Motor neuron (in vitro differentiated cells): ENCODE measurements around the gene NACC2. TPM values are rescaled to one million over a fixed set of nuclear protein-coding genes. Genes with fewer than 3 reads are reported as not detected.

Experiments
- ATAC-seq, 8 experiments: fragments of 200-7000 bp; cut with Tn5 transposase; replicated peaks in 6 of 8; 2 replicates each; pipeline ENCODE4 v1.8.0; 2021; ENCODE audit warnings: mild to moderate bottlenecking in 8 of 8, moderate library complexity in 8 of 8
- H3K27ac ChIP-seq, 2 donors: fragments of 250-450 bp; sonication (Bioruptor Pico); 2 replicates each; pipeline ENCODE4 v1.9.0; 2021; ENCODE audit warnings: antibody characterized with exemption in 2 of 2, mild to moderate bottlenecking in 2 of 2, moderate library complexity in 1 of 2
- H3K4me1 ChIP-seq, 2 donors: fragments of 250-450 bp; sonication (Bioruptor Pico); replicated peaks in 1 of 2; 2 replicates each; pipeline ENCODE4 v1.6.1; 2021; ENCODE audit warnings: antibody characterized with exemption in 2 of 2, mild to moderate bottlenecking in 2 of 2, moderate library complexity in 1 of 2
- H3K4me3 ChIP-seq, 5 donors: fragments of 250-450 bp; sonication (Bioruptor Pico); 2 replicates each; pipeline ENCODE4 v1.9.0; 2021; ENCODE audit warnings: antibody characterized with exemption in 5 of 5, mild to moderate bottlenecking in 5 of 5, moderate library complexity in 4 of 5
- WGBS, 10 experiments: fragments of 450-650 bp; shearing (Covaris generic); methylation state at CpG; one replicate each; pipeline ENCODE4 v1.0.0; 2022; 5-methylcytosine and 5-hydroxymethylcytosine counted together
- in situ Hi-C, 9 experiments: fragments of 400-800 bp; cut with MboI; loops; one replicate each; pipeline ENCODE4 v1.15.0; 2021; ENCODE audit warnings: low sequenced_read_pairs in 9 of 9, low pct_unique_long_range_greater_than_20kb in 2 of 9; ENCODE audit not compliant: unreplicated experiment in 9 of 9
- total RNA-seq, 8 experiments: library from RNA; unstranded; fragments of 300-600 nt; gene quantifications; 2 replicates each; pipeline versions ENCODE4 v1.2.3 to v1.2.4, GENCODE V29; 2022

Gene NACC2, protein sequence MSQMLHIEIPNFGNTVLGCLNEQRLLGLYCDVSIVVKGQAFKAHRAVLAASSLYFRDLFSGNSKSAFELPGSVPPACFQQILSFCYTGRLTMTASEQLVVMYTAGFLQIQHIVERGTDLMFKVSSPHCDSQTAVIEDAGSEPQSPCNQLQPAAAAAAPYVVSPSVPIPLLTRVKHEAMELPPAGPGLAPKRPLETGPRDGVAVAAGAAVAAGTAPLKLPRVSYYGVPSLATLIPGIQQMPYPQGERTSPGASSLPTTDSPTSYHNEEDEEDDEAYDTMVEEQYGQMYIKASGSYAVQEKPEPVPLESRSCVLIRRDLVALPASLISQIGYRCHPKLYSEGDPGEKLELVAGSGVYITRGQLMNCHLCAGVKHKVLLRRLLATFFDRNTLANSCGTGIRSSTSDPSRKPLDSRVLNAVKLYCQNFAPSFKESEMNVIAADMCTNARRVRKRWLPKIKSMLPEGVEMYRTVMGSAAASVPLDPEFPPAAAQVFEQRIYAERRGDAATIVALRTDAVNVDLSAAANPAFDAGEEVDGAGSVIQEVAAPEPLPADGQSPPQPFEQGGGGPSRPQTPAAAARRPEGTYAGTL
- 10 to 100 TPM in 4 of 8 experiments, 1 to 10 TPM in 4; 3.8 to 43.0 (median 16.7) TPM for total RNA-seq

GRCh38 chr9:136095070-136096058 lies at the start of gene NACC2:
NACC2 (minus strand) TSS chr9:136095289; CDS start chr9:136050521, 44,768 bp downstream.
- H3K4me1 ChIP-seq, result peaks cover 17 to 39% of the 10 kb centered on the region in 2 donors
- H3K4me3 ChIP-seq, result peak within 1 kb of the TSS; percentile 61 to 83 (median 73)
- in situ Hi-C loops, result loop anchor here in 1 of 9 experiments (25.0 kb wide), 1 partner anchor 108 kb away; no protein-coding TSS in a partner anchor
- peak; percentile 38 to 75 (median 62) for ATAC-seq
- 7 to 47% methylated on average over 3 to 5 of the region's 143 CpGs; no CpG with 5 or more reads in 8 of the 10 experiments for WGBS, 10 experiments
- peak within 1 kb of the TSS in 1 of 2 donors; percentile 60 for H3K27ac ChIP-seq

DNA sequence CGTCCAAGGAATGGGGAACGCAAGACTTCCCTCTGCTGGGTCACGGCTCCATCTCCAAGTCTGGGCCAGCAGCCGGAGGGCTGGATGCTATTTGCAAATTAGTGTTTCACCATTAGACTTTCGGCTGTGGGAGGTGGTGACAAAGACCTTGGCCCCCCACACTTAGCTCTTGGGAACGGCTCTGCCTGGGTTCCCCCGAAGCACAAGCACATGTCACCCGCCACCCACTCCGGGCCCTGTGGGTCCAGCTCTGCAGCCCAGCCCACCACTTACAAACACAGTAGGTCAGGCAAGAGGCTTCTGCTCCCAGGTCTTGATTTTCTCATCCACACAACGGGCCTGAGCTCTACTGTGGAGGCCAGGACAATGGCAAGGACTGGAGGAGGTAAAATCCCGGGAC lies 49.4 kb upstream of the NACC2 start:
- 94 to 100% methylated on average over 1 to 3 of the region's 11 CpGs; no CpG with 5 or more reads in 8 of the 10 experiments for WGBS, 10 experiments

DNA sequence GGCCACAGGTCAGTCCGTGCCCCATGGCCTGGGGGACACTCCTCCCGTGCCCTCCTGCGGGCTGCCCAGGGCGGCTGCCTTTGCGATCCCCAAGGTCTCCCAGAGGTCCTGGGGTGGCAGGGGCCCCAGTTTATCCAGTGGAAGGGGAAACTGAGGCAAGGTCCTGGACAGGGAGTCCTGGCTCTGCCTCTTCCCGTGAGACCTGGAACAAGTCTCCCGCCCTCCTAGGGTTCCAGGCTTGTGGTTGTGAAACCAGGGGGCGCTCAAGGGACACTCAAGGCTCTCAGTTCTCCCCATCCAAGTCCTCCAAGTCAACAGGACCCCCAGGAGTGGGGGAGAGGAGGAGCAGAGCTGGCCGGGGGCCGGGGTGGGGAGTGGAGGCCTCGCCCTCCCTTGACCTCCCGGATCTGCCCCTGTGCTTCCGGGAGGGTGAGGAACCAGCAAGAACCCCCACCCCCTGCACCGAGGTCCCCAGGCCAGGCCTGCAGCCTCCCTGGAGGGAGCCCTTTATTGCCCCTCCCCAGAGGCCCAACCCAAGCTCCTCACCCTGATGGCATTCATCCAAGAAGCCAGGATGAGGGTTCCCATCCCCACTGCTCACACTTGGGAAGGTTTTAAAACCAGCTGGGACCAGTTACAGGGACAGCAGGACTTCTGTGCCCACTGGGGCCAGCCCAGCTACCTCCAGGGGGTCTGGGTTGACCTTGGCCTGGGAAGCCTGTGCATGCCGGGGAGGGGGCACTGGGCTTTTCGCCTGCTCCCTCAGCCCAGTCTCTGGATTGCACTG lies 48.3 kb upstream of the NACC2 start:
- Histone ChIP-seq H3K4me3 (no peak overlapping the region), H3K4me1 (peaks cover 38 to 39% of the 10 kb centered on the region in 2 donors), H3K27ac (no peak overlapping the region)
- in situ Hi-C loops, result loop anchor here in 1 of 9 experiments (10.0 kb wide), 1 partner anchor 141 kb away; no protein-coding TSS in a partner anchor
- peak; percentile 62 to 82 (median 71) for ATAC-seq
- WGBS, 10 experiments, result 5 to 76% (median 74%) methylated on average over 3 to 6 of the region's 16 CpGs; no CpG with 5 or more reads in 7 of the 10 experiments

More for the DNA sequence above, 49.4 kb upstream of the NACC2 start:
- no peak overlapping the region for H3K27ac ChIP-seq
- ATAC-seq, result no peak
- in situ Hi-C loops, result loop anchor here in 1 of 9 experiments (10.0 kb wide), 1 partner anchor 140 kb away; no protein-coding TSS in a partner anchor
- no peak overlapping the region for H3K4me3 ChIP-seq
- H3K4me1 ChIP-seq, result peaks cover 48 to 49% of the 10 kb centered on the region in 2 donors

GRCh38 chr9:136142859-136143214 lies 47.7 kb upstream of the NACC2 start:
- peak in 5 of 8 experiments; percentile 1 to 29 (median 5) for ATAC-seq
- Histone ChIP-seq H3K4me3 (no peak overlapping the region), H3K4me1 (peaks cover 32 to 35% of the 10 kb centered on the region in 2 donors), H3K27ac (no peak overlapping the region)
- in situ Hi-C loops, result loop anchor here in 1 of 9 experiments (10.0 kb wide), 1 partner anchor 142 kb away; no protein-coding TSS in a partner anchor
- WGBS, 10 experiments, result 7 to 53% (median 52%) methylated on average over 3 to 6 of the region's 13 CpGs; no CpG with 5 or more reads in 7 of the 10 experiments

GRCh38 chr9:136142414-136142796 lies 47.3 kb upstream of the NACC2 start:
- Histone ChIP-seq H3K4me1 (peaks cover 28 to 33% of the 10 kb centered on the region in 2 donors), H3K4me3 (no peak overlapping the region), H3K27ac (no peak overlapping the region)
- in situ Hi-C loops, result loop anchor here in 1 of 9 experiments (10.0 kb wide), 1 partner anchor 142 kb away; no protein-coding TSS in a partner anchor
- peak in 2 of 8 experiments; percentile 8 to 18 for ATAC-seq
- 60% methylated on average over 1 of the region's 6 CpGs; no CpG with 5 or more reads in 9 of the 10 experiments for WGBS, 10 experiments

DNA sequence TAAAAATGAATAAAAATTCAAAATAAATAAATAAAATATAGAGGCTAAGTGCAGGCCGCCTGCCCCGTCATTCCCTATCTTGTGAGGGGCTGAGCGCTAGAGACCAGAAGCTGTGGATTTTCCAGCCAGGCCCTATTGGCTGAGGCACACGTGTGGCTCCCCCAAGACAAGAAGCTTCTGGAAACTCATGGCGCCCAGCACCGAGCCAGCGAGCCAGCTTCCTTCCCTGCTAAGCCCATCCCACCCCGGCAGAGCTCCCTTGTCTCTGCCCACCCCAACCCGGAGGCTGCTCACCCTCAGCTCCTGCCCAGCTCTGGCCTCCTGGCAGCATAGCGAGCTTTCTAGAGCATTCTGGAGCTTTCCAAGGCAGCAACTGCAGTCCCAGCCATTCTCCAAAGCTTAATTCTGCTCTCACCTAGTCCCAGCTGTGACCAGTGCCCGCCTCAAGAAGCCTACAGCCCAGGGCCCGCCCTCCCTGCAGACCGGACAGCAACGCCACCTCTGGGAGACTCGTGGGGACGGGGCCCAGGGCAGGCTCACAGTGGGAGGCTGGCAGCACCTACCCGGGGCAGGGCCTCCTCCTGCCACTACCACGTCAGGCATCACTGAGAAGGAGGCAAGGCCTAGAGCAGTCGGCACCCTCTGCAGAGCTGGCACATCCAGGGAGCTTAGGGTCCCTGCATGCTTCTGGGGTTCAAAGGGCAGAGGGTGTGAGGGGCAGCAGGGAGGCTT lies 46.8 kb upstream of the NACC2 start:
- ATAC-seq, result peak in 4 of 8 experiments; percentile 1 to 29 (median 8)

GRCh38 chr9:136140966-136141365 lies 45.9 kb upstream of the NACC2 start:
- WGBS, 10 experiments, result 63 to 100% (median 84%) methylated on average over 2 to 5 of the region's 14 CpGs; no CpG with 5 or more reads in 2 of the 10 experiments
- H3K4me3 ChIP-seq, result no peak overlapping the region
- no peak for ATAC-seq
- no peak overlapping the region for H3K27ac ChIP-seq
- peaks cover 28 to 37% of the 10 kb centered on the region in 2 donors for H3K4me1 ChIP-seq
- in situ Hi-C loops, result loop anchor here in 1 of 9 experiments (10.0 kb wide), 1 partner anchor 144 kb away; no protein-coding TSS in a partner anchor

More for the DNA sequence above, 46.8 kb upstream of the NACC2 start:
- Histone ChIP-seq H3K4me1 (peaks cover 24 to 28% of the 10 kb centered on the region in 2 donors), H3K27ac (no peak overlapping the region), H3K4me3 (no peak overlapping the region)
- in situ Hi-C loops, result loop anchor here in 1 of 9 experiments (10.0 kb wide), 1 partner anchor 143 kb away; no protein-coding TSS in a partner anchor
- 60 to 100% (median 67%) methylated on average over 1 to 3 of the region's 19 CpGs; no CpG with 5 or more reads in 7 of the 10 experiments for WGBS, 10 experiments

- Histone ChIP-seq H3K4me3 (no peak overlapping the region), H3K4me1 (peaks cover 37 to 43% of the 10 kb centered on the region in 2 donors), H3K27ac (no peak overlapping the region)
- in situ Hi-C loops, result loop anchor here in 1 of 9 experiments (10.0 kb wide), 1 partner anchor 145 kb away; no protein-coding TSS in a partner anchor
- no peak for ATAC-seq
- WGBS, 10 experiments, result 60 to 100% (median 85%) methylated on average over 1 to 5 of the region's 5 CpGs; no CpG with 5 or more reads in 1 of the 10 experiments
Measured at GRCh38 chr9:136140046-136140445, 45.0 kb upstream of the NACC2 start.

DNA sequence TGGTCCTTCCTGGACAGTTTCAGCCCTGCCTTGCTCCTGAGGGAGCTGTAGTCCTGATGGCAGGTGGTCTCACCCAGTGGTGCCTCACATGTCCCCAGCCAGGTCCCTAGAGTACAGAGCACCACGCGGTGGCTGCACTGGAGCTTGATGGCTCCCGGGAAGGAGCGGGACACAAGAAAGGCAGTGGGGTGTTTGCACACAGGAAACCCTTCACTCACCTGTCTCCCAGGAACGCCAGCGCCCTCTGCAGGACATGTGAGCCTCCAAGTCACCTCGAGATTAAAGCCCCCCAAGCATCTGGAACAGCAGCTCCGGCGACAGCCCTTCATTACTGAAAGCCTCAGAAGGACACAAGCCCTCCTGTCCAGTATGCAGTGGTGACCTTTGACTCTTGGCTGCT lies 43.5 kb upstream of the NACC2 start:
- Histone ChIP-seq H3K4me1 (peaks cover 36 to 49% of the 10 kb centered on the region in 2 donors), H3K4me3 (no peak overlapping the region), H3K27ac (no peak overlapping the region)
- in situ Hi-C loops, result no loop called here
- 17 to 33% (median 26%) methylated on average over 3 to 6 of the region's 9 CpGs; no CpG with 5 or more reads in 4 of the 10 experiments for WGBS, 10 experiments
- ATAC-seq, result no peak

- 30 to 87% (median 52%) methylated on average over 1 to 7 of the region's 27 CpGs; no CpG with 5 or more reads in 4 of the 10 experiments for WGBS, 10 experiments
- no peak overlapping the region for H3K27ac ChIP-seq
- in situ Hi-C loops, result no loop called here
- peaks cover 30 to 43% of the 10 kb centered on the region in 2 donors for H3K4me1 ChIP-seq
- H3K4me3 ChIP-seq, result no peak overlapping the region
- no peak for ATAC-seq
Measured at GRCh38 chr9:136137321-136138265, 42.5 kb upstream of the NACC2 start.
